Thyroid gland (tissue), 4 donors: Measurements from ENCODE around the gene GCK.

ENCODE experiments used
- POLR2A ChIP-seq, 2 donors: fragments of 450-650 bp; IDR thresholded peaks; one replicate each; pipeline ENCODE4 v1.6.1; 2017; ENCODE audit warnings: antibody characterized with exemption in 2 of 2, mild to moderate bottlenecking in 2 of 2, moderate library complexity in 1 of 2
- TF ChIP-seq, protein P1 (sequence below), 6 experiments: fragments of 200-600 bp in 3 of 6; fragments of 450-650 bp in 3 of 6; sonication (generic) in 3 of 6; IDR thresholded peaks; one replicate each; pipeline ENCODE4 v1.5.1; 2016 to 2019; ENCODE audit warnings: antibody characterized with exemption in 6 of 6, mild to moderate bottlenecking in 2 of 6, inconsistent platforms in 1 of 6, moderate library complexity in 1 of 6

- TF ChIP-seq, protein P1, sequence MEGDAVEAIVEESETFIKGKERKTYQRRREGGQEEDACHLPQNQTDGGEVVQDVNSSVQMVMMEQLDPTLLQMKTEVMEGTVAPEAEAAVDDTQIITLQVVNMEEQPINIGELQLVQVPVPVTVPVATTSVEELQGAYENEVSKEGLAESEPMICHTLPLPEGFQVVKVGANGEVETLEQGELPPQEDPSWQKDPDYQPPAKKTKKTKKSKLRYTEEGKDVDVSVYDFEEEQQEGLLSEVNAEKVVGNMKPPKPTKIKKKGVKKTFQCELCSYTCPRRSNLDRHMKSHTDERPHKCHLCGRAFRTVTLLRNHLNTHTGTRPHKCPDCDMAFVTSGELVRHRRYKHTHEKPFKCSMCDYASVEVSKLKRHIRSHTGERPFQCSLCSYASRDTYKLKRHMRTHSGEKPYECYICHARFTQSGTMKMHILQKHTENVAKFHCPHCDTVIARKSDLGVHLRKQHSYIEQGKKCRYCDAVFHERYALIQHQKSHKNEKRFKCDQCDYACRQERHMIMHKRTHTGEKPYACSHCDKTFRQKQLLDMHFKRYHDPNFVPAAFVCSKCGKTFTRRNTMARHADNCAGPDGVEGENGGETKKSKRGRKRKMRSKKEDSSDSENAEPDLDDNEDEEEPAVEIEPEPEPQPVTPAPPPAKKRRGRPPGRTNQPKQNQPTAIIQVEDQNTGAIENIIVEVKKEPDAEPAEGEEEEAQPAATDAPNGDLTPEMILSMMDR (IDR thresholded peaks at IDR 0.05) = no peak
- no peak for TF ChIP-seq POLR2A (IDR thresholded peaks at IDR 0.05)
These were observed 49.0 kb upstream of the GCK start for GRCh38 chr7:44238116-44238695.
